Measurements from ENCODE around the gene CHD1L. TPM values are rescaled to one million over a fixed set of nuclear protein-coding genes. Genes with fewer than 3 reads are reported as not detected.

Gene CHD1L
- total and polyA plus RNA-seq, 2 of the 13 experiments (the other 11 are each of a cell fraction or from before 2014, with no cell fraction given) = 74.3 to 111 TPM

DNA sequence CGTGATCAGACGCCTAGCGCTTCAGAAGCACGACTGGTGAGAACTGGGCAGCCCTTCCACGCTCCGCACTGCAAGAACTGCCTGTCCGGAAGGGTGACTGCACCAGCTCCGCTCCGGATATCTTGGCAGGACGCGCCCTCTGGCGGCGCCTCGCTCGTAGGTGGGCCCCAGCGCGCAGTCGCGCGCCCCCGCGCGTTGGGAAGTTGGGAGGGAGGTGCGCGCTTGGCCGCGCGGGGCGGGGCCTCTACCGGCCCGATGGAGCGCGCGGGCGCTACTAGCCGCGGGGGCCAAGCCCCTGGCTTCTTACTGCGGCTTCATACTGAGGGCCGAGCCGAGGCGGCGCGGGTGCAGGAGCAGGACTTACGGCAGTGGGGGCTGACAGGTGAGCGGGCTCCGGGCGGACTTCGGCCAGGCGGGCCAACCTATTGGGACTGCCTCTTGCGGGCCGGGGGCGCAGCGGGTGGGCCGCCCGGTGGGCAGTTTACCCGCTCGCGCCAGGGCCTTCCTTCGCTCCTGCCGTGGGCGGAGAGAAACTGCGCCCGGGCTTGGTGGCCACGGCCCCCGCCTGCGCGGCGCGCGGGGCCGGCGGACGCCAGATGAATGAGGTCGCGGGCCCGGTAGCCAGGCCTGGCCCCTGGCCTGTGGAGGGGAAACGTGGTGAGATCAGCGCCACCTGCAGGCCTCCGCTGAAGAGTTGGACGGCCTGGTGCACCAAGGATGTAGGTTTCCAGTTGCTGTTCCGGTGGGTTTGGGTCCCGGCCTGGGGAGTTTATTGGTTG is at the start of gene CHD1L (continued):
- TF ChIP-seq KDM6A (CRISPR knock-in tag; IDR thresholded peaks at IDR 0.05; ENCODE audit: low read depth) = no peak
- TF ChIP-seq PITX1 (CRISPR knock-in tag; IDR thresholded peaks at IDR 0.05) = no peak
- TF ChIP-seq HOXA9 (CRISPR knock-in tag; IDR thresholded peaks at IDR 0.05; ENCODE audit: borderline replicate concordance) = peak; percentile 61; the same call in 1 of the 2 replicates
- TF ChIP-seq NCOR1 (IDR thresholded peaks at IDR 0.05; ENCODE audit: borderline replicate concordance, low read length) = no peak
- TF ChIP-seq ZNF430 (CRISPR knock-in tag; IDR thresholded peaks at IDR 0.05) = no peak
- TF ChIP-seq MTA1 (CRISPR knock-in tag; IDR thresholded peaks at IDR 0.05; ENCODE audit: borderline replicate concordance) = peak; percentile 31; the same call in 1 of the 2 replicates
- no peak; the same call in 1 of the 2 replicates for TF ChIP-seq DR1 (CRISPR knock-in tag; IDR thresholded peaks at IDR 0.05)
- no peak; the same call in 1 of the 2 replicates for TF ChIP-seq ZNF746 (CRISPR knock-in tag; IDR thresholded peaks at IDR 0.05)
- TF ChIP-seq ZNF605 (CRISPR knock-in tag; IDR thresholded peaks at IDR 0.05) = peak; percentile 81; the same call in 1 of the 2 replicates
- TF ChIP-seq DNMT3B (CRISPR knock-in tag; conservative IDR thresholded peaks at IDR 0.05) = no peak
- TF ChIP-seq ZNF784 (CRISPR knock-in tag; IDR thresholded peaks at IDR 0.05; ENCODE audit: borderline replicate concordance) = peak; percentile 26; the same call in 1 of the 2 replicates
- TF ChIP-seq PTBP1 (IDR thresholded peaks at IDR 0.05; ENCODE audit: low read depth, low read length, poor library complexity, severe bottlenecking) = no peak
- no peak for TF ChIP-seq ZKSCAN5 (CRISPR knock-in tag; IDR thresholded peaks at IDR 0.05)
- TF ChIP-seq MNT (IDR thresholded peaks at IDR 0.05) = no peak
- TF ChIP-seq ZNF251 (CRISPR knock-in tag; IDR thresholded peaks at IDR 0.05) = no peak
- no peak for TF ChIP-seq ZNF136 (CRISPR knock-in tag; IDR thresholded peaks at IDR 0.05; ENCODE audit: low read depth)
- peak; percentile 64; the same call in 1 of the 2 replicates for TF ChIP-seq POLR2AphosphoS5 (IDR thresholded peaks at IDR 0.05; ENCODE audit: low read depth, low read length)
- TF ChIP-seq ZNF570 (CRISPR knock-in tag; IDR thresholded peaks at IDR 0.05; ENCODE audit: borderline replicate concordance) = no peak
- peak; percentile 22; the same call in 1 of the 2 replicates for TF ChIP-seq SIN3A (IDR thresholded peaks at IDR 0.05; ENCODE audit: borderline replicate concordance, low read depth, low read length)
- peak; percentile 92 for TF ChIP-seq MAZ (IDR thresholded peaks at IDR 0.05; ENCODE audit: borderline replicate concordance, low read depth, low read length)
- TF ChIP-seq MAZ (CRISPR knock-in tag; IDR thresholded peaks at IDR 0.05; ENCODE audit: low read depth) = peak; percentile 96
- no peak for TF ChIP-seq PHF5A (CRISPR knock-in tag; IDR thresholded peaks at IDR 0.05; ENCODE audit: low read depth, unreplicated experiment)
- TF ChIP-seq, protein P1, sequence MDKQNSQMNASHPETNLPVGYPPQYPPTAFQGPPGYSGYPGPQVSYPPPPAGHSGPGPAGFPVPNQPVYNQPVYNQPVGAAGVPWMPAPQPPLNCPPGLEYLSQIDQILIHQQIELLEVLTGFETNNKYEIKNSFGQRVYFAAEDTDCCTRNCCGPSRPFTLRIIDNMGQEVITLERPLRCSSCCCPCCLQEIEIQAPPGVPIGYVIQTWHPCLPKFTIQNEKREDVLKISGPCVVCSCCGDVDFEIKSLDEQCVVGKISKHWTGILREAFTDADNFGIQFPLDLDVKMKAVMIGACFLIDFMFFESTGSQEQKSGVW (CRISPR knock-in tag; IDR thresholded peaks at IDR 0.05; ENCODE audit: borderline replicate concordance) = no peak
- peak; percentile 36; the same call in 1 of the 2 replicates for TF ChIP-seq HOXA5 (CRISPR knock-in tag; IDR thresholded peaks at IDR 0.05)
- TF ChIP-seq ZKSCAN8 (CRISPR knock-in tag; IDR thresholded peaks at IDR 0.05; ENCODE audit: borderline replicate concordance) = peak; percentile 68; the same call in 1 of the 2 replicates
- no peak for TF ChIP-seq RARG (CRISPR knock-in tag; IDR thresholded peaks at IDR 0.05; ENCODE audit: low read depth)
- peak; percentile 86 for TF ChIP-seq MED13 (CRISPR knock-in tag; IDR thresholded peaks at IDR 0.05)
- no peak for TF ChIP-seq ZNF652 (CRISPR knock-in tag; IDR thresholded peaks at IDR 0.05; ENCODE audit: borderline replicate concordance, low read depth)
- no peak for TF ChIP-seq ZNF660 (CRISPR knock-in tag; IDR thresholded peaks at IDR 0.05; ENCODE audit: borderline replicate concordance, low read depth)
